Right hindlimb (tissue), 1 donor: ENCODE results near the gene TSPAN18.

Source experiments
- DNase-seq: peaks from one replicate; pipeline ENCODE4 v3.0.0-alpha.2; 2018

Gene TSPAN18

GRCh38 chr11:44803009-44803408 lies 76.2 kb downstream of the TSPAN18 start:
- no peak for DNase-seq

GRCh38 chr11:44804449-44805437 lies 78.0 kb downstream of the TSPAN18 start:
- peak; percentile 76 for DNase-seq

- DNase-seq = no peak
Observed at GRCh38 chr11:44805596-44805995, 78.8 kb downstream of the TSPAN18 start.

GRCh38 chr11:44808053-44808753 lies 81.4 kb downstream of the TSPAN18 start:
- DNase-seq = no peak

GRCh38 chr11:44809283-44809682 lies 82.5 kb downstream of the TSPAN18 start:
- no peak for DNase-seq

DNA sequence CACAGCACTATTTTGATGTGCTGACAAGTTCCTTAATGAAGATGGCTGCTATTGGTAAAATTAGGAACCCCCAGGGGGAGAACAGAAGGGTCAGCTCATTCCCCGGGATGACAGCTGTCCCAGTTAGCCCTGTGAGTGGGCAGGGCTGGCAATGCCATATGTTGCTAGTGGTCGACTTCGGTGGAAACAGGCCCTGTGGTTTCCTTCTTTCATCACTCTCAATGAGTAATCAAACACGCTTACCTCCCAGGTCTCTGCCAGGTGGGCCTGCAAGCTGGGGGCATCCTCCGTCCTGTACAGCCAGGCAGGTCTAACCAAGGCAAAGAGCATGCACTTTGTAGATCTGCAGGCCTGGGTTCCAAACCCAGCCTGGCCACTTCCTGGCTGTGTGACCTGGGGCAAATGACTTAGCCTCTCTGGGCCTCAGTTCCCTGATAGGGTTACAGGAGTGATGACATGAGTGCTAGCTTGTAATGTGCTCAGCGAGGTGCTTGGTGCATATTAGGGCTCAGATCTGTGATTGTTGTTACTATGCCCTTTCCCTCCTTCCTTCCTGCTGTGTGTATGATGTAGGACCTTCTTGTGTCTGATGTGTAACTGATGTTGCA lies 85.2 kb downstream of the TSPAN18 start:
- no peak for DNase-seq

GRCh38 chr11:44812971-44813370 lies 86.2 kb downstream of the TSPAN18 start:
- DNase-seq = no peak

- DNase-seq = no peak
Observed at GRCh38 chr11:44813401-44813800, 86.6 kb downstream of the TSPAN18 start.

- no peak for DNase-seq
Observed at GRCh38 chr11:44814881-44815592, 88.3 kb downstream of the TSPAN18 start.

- no peak for DNase-seq
Observed at GRCh38 chr11:44815917-44816456, 89.2 kb downstream of the TSPAN18 start.

DNA sequence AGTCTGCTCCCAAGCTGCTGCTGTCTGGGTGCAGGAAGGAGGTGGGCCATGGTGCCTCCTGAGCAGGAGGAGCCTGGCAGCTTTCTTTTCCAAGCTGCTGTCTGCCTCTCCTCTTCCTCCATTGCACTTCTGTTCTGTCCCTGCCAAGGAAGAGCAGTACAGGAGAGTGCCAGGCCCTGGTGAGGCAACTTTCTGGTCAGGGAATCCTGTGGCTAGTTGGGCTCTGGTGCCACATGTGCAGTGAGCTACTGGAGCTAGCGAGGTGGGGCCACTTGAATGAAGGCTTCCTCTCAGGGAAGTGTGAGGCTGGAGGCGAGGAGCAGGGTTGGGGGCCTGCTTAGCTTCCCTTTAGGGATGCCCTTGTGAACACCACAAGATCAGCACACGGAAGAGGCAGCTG lies 90.0 kb downstream of the TSPAN18 start:
- no peak for DNase-seq

DNA sequence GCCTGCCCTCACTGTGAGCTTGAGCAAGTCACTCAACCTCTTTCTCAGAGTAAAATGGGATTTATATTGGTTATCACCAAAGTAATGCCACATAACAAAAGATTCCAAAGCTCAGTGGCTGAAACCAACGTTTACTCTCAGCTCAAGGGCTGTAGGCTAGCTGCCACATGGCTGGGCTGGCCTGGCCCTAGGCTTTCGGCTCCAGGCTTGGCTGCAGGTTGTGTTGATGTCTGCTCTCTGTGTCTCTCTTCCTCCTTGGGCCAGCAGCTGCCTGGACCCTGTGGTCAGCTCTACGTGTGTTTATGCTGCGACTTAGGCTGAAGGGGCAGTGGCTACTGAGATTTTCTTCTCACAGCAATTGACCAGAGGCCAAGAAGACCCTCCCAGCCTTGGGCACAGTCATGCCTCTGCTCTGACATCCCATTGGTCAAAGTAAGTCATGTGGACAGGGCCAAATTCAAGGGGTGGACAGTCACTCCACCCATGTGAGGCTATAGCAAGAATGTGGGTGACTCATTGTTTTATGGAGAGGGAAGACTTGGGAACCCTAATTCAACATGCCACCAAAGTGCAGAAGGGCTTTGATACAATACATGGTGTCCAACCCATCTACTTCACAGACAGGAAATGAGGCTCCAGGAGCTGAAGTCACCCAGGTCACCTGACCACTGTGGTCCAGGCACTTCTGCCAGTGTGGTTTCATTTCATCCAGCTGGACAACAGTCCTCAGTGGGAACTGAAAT lies 90.6 kb downstream of the TSPAN18 start:
- DNase-seq = no peak

- no peak for DNase-seq
Observed at GRCh38 chr11:44818110-44818509, 91.3 kb downstream of the TSPAN18 start.

- no peak for DNase-seq
Observed at GRCh38 chr11:44819346-44819745, 92.6 kb downstream of the TSPAN18 start.

DNA sequence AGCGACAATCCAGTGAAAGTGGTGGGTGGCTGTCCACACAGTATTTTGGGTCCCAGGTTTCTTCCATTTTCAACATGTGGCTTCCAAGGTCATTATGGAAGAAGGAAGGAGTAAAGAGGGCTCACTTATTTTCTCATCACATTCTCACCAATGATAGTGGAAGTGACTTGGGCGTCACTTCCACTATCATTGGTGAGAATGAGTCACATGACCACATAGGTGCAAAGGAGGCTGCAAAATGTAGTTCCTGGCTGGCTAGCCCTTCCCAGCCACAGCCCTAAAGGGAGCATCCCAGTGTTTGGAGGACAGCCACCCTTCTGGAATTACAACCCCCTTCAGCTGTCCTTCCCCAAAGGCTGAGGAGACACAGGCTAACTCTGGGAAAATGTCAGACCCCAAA lies 95.6 kb downstream of the TSPAN18 start:
- no peak for DNase-seq

GRCh38 chr11:44823006-44823405 lies 96.2 kb downstream of the TSPAN18 start:
- DNase-seq = no peak

DNA sequence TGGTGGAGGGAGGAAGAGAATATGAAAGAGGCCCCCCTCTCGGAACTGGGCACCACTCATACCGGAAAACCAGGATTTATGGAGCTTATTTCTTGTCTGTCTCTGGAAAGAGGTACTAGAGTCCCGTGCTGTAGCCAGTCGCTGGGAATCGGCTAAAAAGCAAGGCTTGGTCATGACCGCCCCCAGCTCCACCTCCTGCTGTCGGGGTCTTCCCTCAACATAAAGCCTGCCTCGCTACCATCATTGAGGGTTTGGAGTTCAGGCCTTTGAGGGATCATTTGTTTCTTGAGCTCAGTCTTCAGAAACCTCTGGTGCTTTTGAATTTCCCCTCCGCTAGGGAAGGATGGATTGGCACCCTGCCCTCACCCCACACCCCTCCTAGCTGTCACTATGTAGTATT lies 97.1 kb downstream of the TSPAN18 start:
- DNase-seq = no peak

DNA sequence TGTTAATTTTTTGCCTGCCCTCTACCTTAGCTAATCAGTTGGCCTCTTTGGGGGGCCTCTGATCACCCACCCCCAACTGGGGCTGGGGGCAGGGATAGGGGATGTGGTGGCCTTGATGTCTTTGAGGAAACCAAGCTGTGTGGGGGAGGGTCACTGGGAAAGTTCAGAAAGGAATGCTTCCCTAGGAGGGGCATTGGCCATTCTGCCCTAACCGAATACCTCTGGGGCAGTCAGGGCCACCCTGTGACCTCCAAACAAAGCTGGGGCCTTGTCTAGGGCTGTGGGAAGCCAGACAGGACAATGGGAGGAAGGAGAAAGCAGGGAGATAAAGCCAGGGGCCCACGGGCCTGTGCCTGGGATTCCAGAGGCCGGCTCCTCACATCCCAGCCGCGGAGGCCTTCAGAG lies 97.5 kb downstream of the TSPAN18 start:
- no peak for DNase-seq

DNA sequence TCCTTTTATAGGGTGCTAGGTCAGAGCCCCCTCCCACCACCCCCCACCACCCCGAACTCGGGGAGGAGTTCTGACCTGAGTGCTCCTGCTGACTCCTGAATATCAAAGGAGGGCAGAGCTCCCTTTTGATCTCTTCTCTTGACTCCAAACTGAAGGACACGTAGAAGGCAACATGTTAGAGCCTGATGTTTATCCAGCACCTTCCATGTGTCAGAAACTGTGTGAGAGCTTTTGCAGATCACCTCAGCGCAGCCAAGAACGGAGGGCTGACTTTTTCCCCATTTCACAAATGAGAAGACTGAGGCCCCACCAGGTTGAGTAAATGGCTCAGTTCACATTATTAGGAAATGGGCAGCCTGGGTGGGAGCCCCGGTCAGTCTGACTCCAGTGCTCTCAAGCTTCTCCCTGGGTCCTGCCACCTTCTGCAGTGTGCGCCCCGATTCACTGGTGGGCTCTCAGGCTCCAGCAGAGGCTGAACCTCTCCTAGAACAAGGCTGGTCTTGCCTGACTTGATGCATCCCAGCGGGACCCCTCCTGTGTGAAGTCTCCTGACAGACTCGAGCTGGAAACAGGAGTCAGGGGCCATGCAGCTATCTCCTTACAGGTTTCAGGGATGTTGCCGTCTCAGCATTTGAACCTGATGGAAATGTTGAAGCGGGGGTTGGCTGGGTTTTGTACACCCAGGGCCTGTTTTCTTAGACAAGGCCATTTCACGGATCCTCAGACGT lies 98.5 kb downstream of the TSPAN18 start:
- DNase-seq = no peak

DNA sequence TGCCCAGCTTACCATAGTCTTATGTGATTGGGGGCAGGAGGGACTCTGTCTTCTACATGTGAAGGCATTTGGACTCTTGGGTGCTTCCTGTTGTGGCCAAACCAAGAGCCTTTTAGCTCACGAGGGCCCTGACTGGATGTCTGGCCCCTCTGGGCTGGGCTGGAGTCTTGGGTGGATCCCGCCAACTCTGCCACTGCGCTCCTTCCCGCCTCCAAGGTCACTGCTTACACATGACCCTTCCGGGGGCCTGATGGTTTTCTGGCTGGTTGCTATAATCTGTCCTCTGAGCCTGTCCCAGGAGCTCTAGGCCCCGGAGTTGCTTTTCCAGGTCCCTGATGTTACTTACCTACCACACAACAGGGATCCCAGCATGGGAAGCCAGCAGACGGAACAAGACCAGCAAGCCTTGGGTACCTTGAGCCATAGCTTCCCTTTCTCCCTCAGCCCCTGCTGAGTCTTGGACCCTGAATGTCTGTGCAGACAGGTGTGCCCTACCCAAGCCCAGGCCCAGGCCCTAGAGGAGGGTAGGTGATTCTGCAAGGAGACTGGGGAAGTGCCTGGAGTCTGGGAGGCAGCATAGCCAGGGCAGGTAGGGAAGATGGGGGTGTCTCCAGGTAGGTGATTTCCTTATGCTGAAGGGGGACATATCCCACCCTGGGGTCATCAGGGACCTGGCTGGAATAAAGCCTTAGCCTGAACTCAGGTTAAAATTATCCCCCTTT lies 100.3 kb downstream of the TSPAN18 start:
- no peak for DNase-seq
